Measurements from ENCODE around the gene FOXF2.

FOXF2 gene

DNA sequence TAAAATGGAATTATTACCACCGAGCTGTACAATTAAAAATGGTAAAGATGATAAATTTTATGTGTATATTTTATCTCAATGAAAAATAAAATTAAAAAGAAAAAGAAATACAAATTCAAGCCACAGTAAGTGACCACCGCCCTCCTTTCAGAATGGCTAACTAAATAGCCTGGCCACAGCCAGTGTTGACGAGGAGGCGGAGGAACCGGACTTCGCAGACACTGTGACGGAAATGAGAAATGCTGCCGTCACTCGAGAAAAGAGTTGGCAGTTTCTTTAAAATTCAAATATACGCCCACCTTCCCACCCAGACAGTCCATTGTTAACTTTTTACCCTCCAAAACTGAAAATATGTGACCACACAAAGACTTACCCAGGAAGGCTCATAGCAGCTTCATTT is 50.0 kb downstream of the FOXF2 start:
- intact Hi-C loops (cut with DNase I; ENCODE audit: low total_unique reads), result no loop called here
- Histone ChIP-seq H3K4me1 (no peaks in the 10 kb centered on the region), H3K27me3 (peaks cover 0 to 40% of the 10 kb centered on the region in 2 donors), H3K36me3 (no peaks in the 10 kb centered on the region), H3K9me3 (no peaks in the 10 kb centered on the region), H3K27ac (no peak overlapping the region), H3K4me3 (no peak overlapping the region)
- DNase-seq, result no peak
- TF ChIP-seq, protein P1, sequence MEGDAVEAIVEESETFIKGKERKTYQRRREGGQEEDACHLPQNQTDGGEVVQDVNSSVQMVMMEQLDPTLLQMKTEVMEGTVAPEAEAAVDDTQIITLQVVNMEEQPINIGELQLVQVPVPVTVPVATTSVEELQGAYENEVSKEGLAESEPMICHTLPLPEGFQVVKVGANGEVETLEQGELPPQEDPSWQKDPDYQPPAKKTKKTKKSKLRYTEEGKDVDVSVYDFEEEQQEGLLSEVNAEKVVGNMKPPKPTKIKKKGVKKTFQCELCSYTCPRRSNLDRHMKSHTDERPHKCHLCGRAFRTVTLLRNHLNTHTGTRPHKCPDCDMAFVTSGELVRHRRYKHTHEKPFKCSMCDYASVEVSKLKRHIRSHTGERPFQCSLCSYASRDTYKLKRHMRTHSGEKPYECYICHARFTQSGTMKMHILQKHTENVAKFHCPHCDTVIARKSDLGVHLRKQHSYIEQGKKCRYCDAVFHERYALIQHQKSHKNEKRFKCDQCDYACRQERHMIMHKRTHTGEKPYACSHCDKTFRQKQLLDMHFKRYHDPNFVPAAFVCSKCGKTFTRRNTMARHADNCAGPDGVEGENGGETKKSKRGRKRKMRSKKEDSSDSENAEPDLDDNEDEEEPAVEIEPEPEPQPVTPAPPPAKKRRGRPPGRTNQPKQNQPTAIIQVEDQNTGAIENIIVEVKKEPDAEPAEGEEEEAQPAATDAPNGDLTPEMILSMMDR (IDR thresholded peaks at IDR 0.05), result no peak

DNA sequence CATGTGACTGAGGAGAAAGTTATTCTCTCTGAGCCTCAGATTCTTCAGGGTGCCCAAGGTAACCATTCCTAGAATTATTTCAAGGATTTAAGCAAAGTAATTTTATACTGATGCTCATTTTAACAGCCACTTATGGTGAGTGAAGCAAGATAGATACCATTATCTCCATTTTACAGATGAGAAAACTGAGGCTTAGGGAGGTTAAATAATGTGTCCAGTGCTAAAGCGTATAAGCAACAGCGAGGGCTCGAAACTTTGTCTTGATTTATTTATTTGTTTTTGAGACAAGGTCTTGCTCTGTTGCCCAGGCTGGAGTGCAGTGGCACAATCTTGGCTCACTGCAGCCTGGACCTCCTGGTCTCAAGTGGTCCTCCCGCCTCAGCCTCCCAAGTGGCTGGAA is 53.6 kb downstream of the FOXF2 start:
- no peaks in the 10 kb centered on the region for H3K4me1 ChIP-seq
- intact Hi-C loops (cut with DNase I; ENCODE audit: low total_unique reads), result no loop called here
- H3K4me3 ChIP-seq, result no peak overlapping the region
- H3K36me3 ChIP-seq, result no peaks in the 10 kb centered on the region
- TF ChIP-seq, protein P1 (IDR thresholded peaks at IDR 0.05), result no peak
- peaks cover 0 to 39% of the 10 kb centered on the region in 2 donors for H3K27me3 ChIP-seq
- no peak overlapping the region for H3K27ac ChIP-seq
- no peak for DNase-seq
- no peaks in the 10 kb centered on the region for H3K9me3 ChIP-seq
